HG03432 (cell line): ENCODE data around the gene WBP1.
A peak's percentile ranks its signal among the peaks of the same experiment; 100 is the strongest.

Experiments used
- ATAC-seq: cut with Tn5 transposase; IDR thresholded peaks from one replicate; pipeline ENCODE4 v1.9.1; 2021; ENCODE audit warnings: mild to moderate bottlenecking, moderate library complexity; ENCODE audit not compliant: unreplicated experiment

WBP1 gene

DNA sequence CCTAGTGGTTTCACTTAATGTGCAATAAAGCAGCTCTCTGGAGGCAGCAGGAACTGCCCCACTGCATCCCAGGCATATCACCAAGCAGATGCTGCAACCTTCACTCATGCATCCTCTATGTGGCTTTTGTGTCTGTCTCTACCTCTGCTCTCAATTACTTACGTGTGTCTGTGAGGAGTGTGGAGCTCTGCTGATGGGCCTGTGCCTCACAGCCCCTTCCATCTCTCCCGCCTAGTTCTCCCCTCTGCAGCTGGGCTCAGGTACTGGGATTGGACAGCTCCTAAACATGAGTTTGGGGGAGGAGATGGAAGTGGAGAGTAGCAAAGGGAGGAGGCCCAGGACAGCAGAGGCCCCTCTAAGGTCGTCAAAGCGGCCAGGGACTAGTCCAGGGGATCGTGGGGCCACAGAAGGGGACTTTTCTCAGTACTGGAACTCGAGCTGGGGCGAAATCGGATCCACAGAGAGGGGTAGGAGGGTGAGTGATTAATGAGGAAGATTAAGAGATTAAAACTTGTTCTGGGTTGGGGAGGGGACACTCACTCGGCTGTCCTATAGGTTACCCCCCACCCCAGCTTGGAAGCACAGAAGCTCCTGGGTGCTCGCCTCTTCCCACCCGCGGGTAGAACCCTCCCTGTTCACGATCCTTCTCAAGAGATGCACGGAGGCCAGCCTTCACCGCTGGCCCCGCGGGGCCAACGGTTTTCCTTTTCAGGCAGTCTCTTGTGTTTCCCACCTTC, 43.3 kb downstream of the WBP1 start:
- no peak for ATAC-seq

DNA sequence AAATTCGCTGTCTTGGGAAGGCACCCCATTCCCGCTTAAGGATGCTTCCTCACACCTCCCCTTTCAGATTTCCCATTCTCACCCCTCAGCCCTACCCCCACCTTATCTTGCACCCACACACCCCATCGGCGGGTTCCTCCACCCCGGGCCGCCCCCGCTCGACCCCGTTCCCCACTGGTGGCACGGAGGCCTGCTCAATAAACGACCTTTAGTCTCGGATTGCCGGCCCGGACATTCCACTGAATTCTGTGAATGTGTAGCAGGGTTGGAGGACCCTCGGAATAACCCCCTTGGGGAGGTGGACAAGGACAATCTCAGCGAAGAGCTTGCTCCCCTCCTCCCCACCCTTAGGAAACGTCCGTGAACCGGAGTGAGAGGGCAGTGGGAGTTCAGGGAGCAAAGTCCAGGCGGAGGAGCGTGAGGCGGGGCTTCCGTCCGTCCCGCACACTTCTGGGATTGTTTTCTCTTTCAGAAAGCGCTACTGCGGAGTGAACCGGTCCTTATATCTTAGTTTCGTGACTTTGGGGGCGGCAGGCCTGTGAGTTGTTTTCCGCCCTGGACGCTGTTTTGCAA, 44.0 kb downstream of the WBP1 start:
- no peak for ATAC-seq

DNA sequence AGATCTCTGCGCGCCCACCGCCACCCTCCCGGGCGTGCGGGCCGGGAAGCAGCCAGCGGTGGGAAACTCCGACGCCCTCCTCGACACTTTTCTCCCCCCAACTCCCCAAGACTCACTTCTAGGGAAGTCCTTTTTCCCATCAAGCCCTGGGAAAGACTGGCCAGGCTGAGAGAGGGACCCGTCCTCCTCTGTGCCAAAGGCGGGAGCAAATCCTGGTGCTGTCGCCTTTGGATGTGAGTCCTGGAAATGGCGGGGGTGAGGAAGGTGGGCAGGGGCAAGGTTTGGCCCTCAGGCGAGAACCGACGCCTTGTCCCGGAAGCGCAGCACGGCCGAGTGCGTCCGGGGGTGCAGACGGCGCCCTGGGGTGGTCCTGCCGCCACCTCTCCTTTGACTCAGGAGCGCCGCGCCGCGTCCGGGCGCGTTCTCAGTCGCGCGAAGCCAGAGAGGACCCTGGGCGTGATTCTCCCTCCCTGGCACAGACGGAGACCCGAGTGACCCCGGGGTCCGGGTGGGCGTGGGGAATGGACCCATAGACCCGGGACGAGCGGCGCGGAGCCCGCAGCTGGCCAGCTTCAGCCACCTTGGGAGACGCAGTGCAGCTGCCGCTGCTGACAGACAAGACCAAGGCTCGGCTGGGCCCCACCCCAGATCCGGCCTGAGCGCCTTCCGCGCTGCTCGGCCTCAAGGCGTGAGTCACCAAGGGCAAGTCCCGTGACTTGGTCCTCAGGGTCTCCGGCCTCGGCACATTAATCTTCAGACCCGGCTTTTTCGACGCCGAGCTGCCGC, 44.7 kb downstream of the WBP1 start:
- ATAC-seq: peak; percentile 47

DNA sequence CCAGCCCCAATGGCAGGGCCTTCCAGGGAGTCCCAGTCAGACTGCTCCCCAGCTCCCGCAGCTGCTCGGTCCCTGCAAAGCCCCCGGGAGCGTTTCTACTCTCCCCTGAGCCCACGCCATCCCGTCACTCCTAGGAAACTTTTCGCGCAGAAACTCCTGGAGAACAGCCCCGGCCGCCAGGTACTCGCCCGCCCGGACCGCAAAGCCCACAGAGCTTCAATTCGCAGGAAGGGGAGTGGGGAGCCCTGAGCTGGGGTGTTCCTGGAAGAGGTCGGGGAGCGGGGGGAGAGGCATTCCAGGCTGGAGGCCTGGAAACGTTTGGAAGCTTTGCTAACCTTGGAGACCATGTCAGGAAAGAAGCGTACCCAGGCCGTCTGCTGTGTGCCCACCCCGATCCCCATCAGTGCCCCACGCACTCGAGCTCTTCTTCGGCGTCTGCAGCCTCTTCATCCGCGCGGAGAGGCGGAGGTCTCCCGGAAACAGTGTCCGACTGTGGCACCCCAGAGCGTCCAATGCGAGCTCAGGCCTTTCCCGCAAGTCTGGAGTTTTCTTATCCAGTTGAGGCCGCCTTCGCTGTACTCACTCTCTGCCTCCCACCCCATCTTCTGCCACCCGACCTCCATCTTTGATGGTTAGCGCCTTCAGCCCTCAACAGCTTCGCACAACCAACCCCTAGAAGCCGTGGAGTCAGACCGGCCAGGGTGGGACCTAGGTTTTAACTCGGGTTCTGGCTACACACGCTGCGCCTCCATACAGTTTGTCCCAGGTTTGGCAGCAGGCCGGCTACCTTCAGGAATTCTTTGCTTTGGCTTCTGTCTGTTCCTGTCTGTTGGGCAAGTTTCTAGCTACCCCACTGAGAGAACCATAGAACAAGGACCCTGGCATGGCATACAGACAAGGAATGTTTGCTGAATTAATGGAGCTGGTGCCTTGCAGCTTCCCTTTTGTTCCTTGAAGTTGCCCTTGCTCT, 45.6 kb downstream of the WBP1 start:
- no peak for ATAC-seq

DNA sequence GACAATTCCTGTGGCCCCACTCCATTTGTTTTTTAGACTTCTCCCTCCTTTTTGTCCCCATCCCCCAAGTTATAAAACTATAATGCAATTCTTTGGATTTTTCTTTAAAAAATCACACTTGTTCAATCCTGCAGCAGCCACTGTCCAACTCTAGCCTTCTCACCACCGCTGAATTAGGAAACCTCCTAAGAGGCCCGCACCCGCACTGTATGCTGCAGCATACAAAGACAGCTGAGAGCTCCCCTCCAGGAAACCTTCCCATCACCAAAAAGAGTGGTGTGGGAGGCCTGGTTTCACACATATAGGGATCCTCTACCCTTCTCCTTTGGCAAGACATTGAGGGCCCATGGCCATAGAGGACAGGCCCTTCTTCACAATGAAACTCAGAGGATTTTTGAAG, 46.4 kb downstream of the WBP1 start:
- no peak for ATAC-seq

DNA sequence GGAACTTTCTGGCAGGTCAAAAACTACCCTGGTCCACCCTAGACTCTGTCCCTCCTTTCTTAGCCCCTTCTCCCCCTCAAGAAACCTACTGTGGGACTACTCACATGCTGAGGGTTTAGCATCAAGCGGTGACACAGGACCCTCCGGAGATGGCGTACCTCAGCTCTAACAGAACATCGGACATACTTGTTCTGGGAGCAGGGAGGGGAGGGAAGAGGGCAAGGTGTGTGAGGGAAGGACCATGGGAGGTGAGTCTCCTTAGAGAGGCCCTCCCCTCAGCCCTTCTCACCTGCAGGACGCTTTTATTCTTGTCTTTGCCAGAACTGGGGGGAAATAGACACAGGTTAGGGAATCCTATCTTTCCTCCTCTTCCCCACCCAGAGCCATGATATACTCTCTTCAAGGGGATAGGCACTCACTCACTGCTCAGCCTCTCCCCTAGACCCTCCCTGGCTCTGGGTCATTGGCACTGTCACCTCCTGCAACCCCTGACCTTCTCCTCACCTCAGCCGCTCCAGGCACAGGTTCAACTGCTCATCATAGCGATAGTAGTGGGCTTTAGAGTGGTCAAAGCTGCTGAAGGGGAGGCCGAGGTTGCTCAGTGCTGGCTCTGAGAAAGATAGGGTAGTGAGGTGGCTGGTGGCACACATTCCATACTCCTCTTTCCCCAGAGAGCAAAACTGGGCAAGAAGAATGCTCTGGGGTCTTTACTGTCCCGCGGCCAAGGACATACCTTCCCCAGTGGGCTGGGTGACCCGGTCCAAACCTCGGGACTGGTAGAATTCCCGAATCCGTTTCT, 47.4 kb downstream of the WBP1 start:
- ATAC-seq: no peak

DNA sequence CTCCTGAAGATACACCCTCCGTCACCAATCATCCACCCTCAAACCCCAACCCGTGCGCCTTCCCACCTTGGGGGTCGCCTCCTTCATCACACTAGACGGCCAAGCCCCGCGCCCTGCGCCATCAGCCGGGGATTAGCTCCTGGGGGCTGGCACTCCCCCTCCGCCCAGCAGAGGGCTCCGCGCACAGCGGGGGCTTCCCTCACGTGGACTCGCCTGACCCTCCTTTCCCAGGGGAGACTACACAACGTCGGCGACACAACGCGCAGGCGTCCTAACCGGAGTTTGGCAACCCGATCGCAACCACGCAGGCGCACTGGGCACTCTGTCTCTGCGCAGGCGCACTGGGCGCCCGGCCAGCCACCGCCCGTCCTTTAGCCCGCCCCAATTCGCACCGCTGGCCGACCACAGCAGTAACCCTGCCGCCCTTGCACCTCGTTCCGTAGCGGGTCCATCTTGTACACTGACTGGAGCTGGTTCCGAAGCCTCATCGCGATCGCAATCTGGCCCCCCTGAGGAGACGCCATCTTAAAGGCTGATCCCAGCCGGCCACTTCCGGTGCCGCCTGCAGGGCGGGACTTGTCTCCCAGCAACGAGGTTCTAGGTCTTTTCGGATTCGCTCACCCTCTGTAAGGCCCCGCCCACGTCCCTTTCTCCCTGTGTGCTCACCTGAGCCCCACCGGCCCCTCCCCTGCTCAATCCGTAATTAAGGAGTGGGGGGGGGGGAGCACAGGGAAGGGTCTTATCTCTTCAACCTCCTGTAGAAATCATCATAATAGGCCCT, 49.1 kb downstream of the WBP1 start, which contains the start of gene PCGF1:
Gene PCGF1 (minus strand): TSS at position 551 of the 781 bp plus-strand sequence. CDS start 27 bp downstream, at position 524.
- peak; percentile 85 for ATAC-seq

DNA sequence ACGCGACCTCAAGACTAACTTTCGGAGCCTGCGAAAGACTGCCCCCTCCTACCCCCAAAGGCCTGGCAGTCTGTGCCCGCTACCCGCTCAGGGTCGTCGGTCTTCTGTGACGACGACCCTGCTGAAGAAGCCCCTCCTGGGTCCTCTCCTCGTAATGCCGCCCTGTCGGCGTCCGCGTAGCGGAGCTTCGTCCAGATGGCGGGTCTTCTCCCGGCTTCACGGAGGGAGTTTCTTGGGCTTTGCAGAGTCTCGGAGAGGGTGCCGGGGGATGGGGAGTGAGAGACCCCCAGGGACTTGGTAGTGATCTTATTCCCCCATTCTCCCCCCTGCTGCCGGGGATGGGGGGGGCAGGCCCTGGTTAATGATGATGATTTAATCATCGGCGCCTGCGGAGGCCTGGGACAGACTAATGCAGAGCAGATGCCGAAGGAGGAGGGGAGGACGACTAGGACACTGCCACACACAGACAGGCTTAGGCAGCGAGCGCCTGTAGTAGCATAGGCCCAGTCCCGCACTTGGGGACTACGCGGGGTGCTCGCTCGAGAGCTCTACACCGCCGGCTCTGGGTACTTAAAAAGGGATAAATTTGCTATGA, 49.8 kb downstream of the WBP1 start:
- peak; percentile 7 for ATAC-seq

DNA sequence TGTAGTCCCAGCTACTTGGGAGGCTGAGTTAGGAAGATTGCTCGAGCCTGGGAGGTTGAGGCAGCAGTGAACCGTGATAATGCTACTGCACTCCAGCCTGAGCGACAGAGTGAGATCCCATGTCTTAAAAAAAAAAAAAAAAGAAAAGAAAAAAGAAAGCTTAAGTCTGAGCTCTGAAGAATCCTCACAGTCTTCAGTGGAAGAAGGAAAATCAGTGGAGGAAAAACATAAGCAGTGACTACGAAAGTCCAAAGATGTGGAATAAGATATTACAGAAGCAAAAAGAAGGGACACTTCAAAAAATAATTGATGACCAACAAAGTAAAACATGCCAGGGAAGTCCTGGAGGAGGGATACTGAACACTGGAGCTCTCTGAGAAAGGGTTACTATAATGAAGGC, 52.0 kb downstream of the WBP1 start:
- no peak for ATAC-seq
